ENCODE results near the gene ZNF232.
"Not testable (repeated sequence)": the region's sequence is repeated elsewhere in the genome, so short reads cannot be mapped to it uniquely, and the experiment has no call there.

ZNF232 gene

DNA sequence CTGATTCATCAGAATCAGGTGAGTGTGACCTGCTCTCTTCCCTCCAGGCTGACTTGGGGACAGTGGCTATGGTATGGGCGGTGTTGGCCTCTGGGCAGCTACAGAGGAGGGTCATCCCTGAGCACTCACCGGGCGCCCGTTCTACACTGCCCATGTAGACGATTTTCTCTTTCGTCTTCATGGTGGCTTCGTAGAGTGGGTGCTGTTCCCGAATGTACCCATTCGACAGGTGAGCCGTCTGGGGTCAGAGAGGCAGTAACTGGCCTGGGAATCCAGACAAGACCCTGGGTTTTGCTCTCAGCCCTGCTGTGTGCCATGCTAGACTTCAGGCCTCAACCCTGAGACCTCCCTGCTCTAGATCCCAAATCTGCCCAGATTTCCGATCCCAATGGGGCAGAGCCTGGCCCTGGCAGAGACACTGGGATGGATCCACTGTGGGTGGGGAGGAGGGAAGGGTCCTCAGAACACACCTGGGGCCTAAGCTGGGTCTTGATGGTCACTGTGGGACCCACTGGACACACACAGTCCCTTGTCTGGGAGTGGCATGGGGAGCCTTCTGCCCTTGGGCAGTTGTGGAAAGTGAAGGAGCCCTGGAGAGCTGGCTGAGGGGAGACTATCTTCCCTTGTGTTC, 17.3 kb upstream of the ZNF232 start:
- no peak for DNase-seq

GRCh38 chr17:5128387-5128786, 16.7 kb upstream of the ZNF232 start:
- not testable (repeated sequence) for DNase-seq

DNA sequence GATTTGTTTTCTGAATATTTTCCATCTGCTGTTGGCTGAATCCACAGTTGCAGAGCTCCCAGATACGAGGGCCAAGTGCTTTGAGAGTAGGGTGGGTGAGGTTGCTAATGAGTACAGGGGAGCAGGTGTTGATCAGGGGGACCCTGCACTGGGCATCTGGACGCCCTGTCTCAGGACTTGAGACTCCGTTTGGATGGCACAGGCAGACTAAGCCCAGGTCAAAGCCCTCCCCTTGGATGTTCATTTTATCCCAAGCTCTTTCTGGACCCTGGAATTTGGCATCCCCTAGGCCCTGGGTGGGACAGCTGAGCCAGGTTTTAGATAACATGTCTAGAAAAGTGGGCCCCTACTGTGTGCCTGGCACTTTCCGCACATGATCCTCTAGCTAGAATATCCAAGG, 16.2 kb upstream of the ZNF232 start:
- DNase-seq = no peak

- no peak for DNase-seq
These were observed 15.2 kb upstream of the ZNF232 start for GRCh38 chr17:5126719-5127488.

GRCh38 chr17:5124896-5125295, 13.2 kb upstream of the ZNF232 start:
- not testable (repeated sequence) for DNase-seq

DNA sequence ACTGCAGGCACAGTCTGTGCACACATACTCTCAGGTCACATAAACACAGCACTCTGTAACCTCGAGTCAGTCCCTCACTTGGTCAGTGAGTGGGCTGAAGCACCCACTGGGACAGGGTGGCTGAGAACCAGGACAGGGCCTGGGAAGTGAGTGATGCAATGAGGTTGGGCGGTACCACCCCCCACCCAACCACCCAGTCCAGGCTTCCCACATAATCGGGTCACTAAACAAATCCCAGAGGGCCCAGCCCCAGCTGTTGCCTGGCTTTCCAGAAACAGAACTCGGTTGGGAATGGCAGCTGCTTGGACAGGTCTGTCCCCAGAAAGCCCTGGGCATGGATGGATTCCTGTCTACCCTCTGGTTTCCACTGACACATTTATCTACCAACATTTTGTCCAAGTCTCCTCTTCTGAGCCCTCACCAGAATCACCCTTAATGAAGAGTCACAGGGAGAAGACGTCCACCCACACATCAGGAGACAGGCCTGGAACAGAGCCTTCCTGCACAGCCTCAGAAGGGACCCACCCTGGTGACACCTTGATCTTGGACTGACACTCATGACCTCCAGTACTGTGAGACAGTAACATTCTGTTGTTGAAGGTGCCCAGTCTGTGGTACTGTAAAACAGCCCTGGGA, 12.6 kb upstream of the ZNF232 start:
- not testable (repeated sequence) for DNase-seq

GRCh38 chr17:5123343-5124124, 11.9 kb upstream of the ZNF232 start:
- DNase-seq = no peak

DNA sequence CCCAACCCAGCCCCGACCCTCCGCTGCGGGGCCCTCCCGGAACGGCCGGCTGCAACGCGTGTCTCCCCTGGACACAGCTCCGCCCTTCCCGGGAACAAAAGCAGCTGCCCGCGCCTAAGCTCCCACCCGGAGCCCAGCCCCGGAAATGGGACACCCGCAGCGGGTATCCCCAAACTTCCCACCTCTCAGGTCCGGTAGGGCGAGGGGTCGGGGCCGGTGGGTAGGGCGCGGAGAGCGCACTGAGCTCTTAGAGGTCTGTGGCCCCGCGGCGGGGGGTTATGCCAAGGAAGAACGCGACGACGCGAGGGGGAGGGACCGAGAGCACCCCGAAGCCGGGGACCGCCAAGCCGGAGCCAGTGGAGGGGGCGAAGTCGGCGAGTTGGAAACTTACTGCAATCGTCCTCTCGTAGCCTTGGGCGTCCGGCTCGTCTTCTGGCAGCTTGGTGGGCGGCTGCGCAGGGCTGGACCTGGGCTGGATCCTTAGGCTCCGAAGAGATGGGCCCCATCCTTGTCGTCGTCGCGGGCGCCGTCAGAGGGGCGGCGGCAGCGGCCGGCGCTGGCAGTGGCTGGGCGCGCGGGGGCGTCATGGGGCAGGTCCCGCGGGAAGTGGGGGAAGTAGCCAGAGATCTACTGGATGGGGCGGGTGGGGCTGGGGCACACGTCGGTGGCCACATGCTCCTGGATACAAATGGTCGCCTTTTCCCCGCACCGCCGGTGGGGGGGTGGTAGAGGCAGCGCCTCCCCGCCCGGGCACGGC, 11.1 kb upstream of the ZNF232 start:
- no peak for DNase-seq

DNA sequence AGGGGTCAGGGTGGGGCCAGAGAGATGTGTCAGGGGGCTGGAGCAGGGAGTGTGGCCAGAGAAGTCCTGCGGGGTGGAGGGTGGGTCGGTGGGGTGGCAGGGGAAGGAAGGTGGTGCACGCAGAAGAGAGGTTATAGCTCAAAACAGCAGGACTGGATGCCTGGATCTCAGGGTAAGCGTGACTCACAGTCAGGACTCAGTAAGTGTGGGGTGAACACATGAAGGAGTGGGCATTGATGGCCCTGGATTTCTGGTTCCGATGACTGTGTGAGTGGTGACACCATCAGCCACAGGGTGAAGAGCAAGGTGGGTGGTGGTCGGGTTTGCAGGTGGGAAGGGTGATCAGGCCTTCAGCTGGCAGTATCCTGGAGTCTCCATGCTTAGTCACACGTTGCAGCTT, 10.4 kb upstream of the ZNF232 start:
- not testable (repeated sequence) for DNase-seq

- no peak for DNase-seq
These were observed 9.6 kb upstream of the ZNF232 start for GRCh38 chr17:5121186-5121841.

GRCh38 chr17:5120436-5121185, 8.9 kb upstream of the ZNF232 start:
- DNase-seq = not testable (repeated sequence)

GRCh38 chr17:5120036-5120435, 8.4 kb upstream of the ZNF232 start:
- DNase-seq = no peak

- no peak for DNase-seq
These were observed 6.5 kb upstream of the ZNF232 start for GRCh38 chr17:5118219-5118618.

GRCh38 chr17:5115673-5116651, 4.3 kb upstream of the ZNF232 start, which contains the start of gene USP6:
Gene USP6 (plus strand): TSS chr17:5116032. CDS start chr17:5130368, 14,336 bp downstream.
- DNase-seq = no peak

- no peak for DNase-seq
These were observed 862 bp downstream of the ZNF232 start for GRCh38 chr17:5110816-5111215.

- DNase-seq = no peak
These were observed 10.8 kb downstream of the ZNF232 start for GRCh38 chr17:5100832-5101231.

DNA sequence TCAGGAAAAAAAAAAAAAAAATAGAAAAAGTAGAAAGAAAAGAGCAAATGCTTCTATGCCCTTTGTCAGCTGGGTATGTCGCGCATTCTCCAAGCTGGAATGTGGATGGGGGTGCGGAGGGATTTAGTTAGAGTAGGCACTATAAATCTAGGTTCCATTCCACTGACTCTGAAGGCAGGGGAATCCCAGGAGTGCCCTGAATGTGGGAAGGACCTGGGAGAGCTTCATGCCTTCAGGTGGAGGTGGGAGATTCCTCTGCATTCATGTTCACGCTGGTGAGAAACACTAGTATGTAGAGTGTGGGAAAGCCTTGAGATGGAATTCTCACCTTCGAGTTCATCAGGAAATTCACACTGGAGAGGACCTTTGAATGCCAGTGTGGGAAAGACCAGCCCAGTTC, 12.4 kb downstream of the ZNF232 start:
- no peak for DNase-seq

GRCh38 chr17:5097101-5097834, 14.4 kb downstream of the ZNF232 start:
- peak; percentile 31 for DNase-seq

DNA sequence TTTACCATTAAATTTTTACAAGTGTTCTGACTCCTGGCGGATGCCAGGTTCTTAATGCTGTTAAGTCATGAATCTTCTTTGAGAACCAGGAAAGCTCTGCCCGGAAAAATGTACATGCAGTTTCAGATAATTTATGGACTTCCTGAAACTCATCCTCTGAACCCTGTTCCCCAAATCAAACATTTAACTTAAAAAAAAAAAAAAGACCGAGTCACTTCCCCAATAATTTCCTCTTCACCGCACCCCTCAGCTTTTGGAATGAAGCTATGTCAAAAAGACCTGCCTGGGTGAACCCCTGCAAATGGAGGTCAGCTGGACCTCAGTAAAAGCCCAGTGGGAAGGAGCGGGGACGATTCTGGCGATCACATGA, 15.0 kb downstream of the ZNF232 start:
- no peak for DNase-seq

Data from NCI-H1694 treated with DMSO at 0.1 percent for 48 hours (cell line).